GM12878 (cell line): ENCODE measurements around the gene GCSAM. TPM values are rescaled to one million over a fixed set of nuclear protein-coding genes. Genes with fewer than 3 reads are reported as not detected.

ENCODE experiments used
- ASH2L ChIP-seq: fragments of 300-600, 200-600 bp; sonication (generic); IDR thresholded peaks from 2 replicates; pipeline ENCODE4 v1.6.1; 2017; ENCODE audit warnings: low read depth, mild to moderate bottlenecking, borderline replicate concordance
- BCLAF1 ChIP-seq: fragments of 450-650 bp; IDR thresholded peaks from 2 replicates; pipeline ENCODE4 v1.6.1; 2017; ENCODE audit warnings: antibody characterized with exemption, mild to moderate bottlenecking, moderate library complexity
- CREB1 ChIP-seq: IDR thresholded peaks from 2 replicates; pipeline ENCODE4 v1.6.1; 2012; ENCODE audit warnings: low read depth, mild to moderate bottlenecking, inconsistent platforms
- E2F8 ChIP-seq: fragments of 450-650 bp; IDR thresholded peaks from 2 replicates; pipeline ENCODE4 v1.6.1; 2018; ENCODE audit warnings: mild to moderate bottlenecking, low read depth, moderate library complexity; ENCODE audit not compliant: partially characterized antibody
- GABPA ChIP-seq: IDR thresholded peaks from 2 replicates; pipeline ENCODE4 v1.6.1; 2014; ENCODE audit warnings: antibody characterized with exemption, low read depth, mild to moderate bottlenecking, inconsistent platforms
- IKZF1 ChIP-seq: fragments of 450-650 bp; conservative IDR thresholded peaks from 2 replicates; pipeline ENCODE4 v1.6.1; 2017; ENCODE audit warnings: antibody characterized with exemption, mild to moderate bottlenecking
- MTA2 ChIP-seq: fragments of 450-650 bp; IDR thresholded peaks from 2 replicates; pipeline ENCODE4 v1.6.1; 2016; ENCODE audit warnings: low read depth, mild to moderate bottlenecking, moderate library complexity
- NBN ChIP-seq: fragments of 450-650 bp; IDR thresholded peaks from 2 replicates; pipeline ENCODE4 v1.6.1; 2016
- NFIC ChIP-seq: IDR thresholded peaks from 2 replicates; pipeline ENCODE4 v1.6.1; 2012; ENCODE audit warnings: low read depth, mild to moderate bottlenecking, inconsistent platforms, low read length, moderate library complexity
- NFXL1 ChIP-seq: fragments of 450-650 bp; IDR thresholded peaks from 2 replicates; pipeline ENCODE4 v1.6.1; 2017; ENCODE audit warnings: antibody characterized with exemption, mild to moderate bottlenecking, borderline replicate concordance
- PBX3 ChIP-seq: IDR thresholded peaks from 2 replicates; pipeline ENCODE4 v1.6.1; 2011; ENCODE audit warnings: mild to moderate bottlenecking, low read depth, low read length, moderate library complexity; ENCODE audit not compliant: insufficient replicate concordance
- SMARCA5 ChIP-seq: fragments of 450-650 bp; IDR thresholded peaks from 2 replicates; pipeline ENCODE4 v1.6.1; 2017; ENCODE audit warnings: mild to moderate bottlenecking
- TCF12 ChIP-seq: IDR thresholded peaks from 2 replicates; pipeline ENCODE4 v1.6.1; 2011; ENCODE audit warnings: low read depth, mild to moderate bottlenecking, low read length
- ZNF384 ChIP-seq: IDR thresholded peaks from 2 replicates; pipeline ENCODE4 v1.6.1; 2012; ENCODE audit warnings: low read depth, mild to moderate bottlenecking, low read length, improper control_type of control experiment, borderline replicate concordance
- ZNF592 ChIP-seq: fragments of 450-650 bp; IDR thresholded peaks from 2 replicates; pipeline ENCODE4 v1.6.1; 2017; ENCODE audit warnings: mild to moderate bottlenecking, moderate library complexity
- polyA plus RNA-seq, 11 experiments: library from polyadenylated mRNA; depleted of rRNA in 4 of 11; unstranded in 6 of 11; stranded (reverse) in 5 of 11; fragments of >200 nt; fragmentation: Nextera tagmentation in 4 of 11; fragmentation: Illumina TruSeq in 1 of 11; extraction: Ambion mirVana in 4 of 11; extraction: Trizol in 1 of 11; gene quantifications; 1 replicate in 1 of 11; 2 replicates in 10 of 11; pipeline versions ENCODE4 v1.2.1 to v1.2.3, GENCODE V29; 2011 to 2016; ENCODE audit warnings: inconsistent platforms in 2 of 11, missing spikeins in 2 of 11, low read depth in 1 of 11
- total RNA-seq, 4 experiments: library from RNA; depleted of rRNA in 3 of 4; stranded (reverse); fragments of >200 nt in 3 of 4; fragmentation: Illumina TruSeq in 1 of 4; extraction: Trizol in 1 of 4; gene quantifications; 2 replicates each; pipeline versions ENCODE4 v1.2.1 to v1.2.3, GENCODE V29; 2013 to 2021

The GCSAM gene
- total and polyA plus RNA-seq, 10 of the 15 experiments (the other 5 are each of a cell fraction or from before 2014, with no cell fraction given) = 81.5 to 407 (median 107) TPM

- TF ChIP-seq BCLAF1 = no peak
- TF ChIP-seq E2F8 = no peak
- TF ChIP-seq GABPA = no peak
- 0 out of 2 replicates have a peak, but pooled peaks have one; percentile 11 for TF ChIP-seq CREB1
- TF ChIP-seq NFIC = 0 out of 2 replicates have a peak, but pooled peaks have one; percentile 25
- peak; percentile 70 for TF ChIP-seq ZNF592
- no peak for TF ChIP-seq TCF12
- TF ChIP-seq NBN = no peak
- TF ChIP-seq ZNF384 = no peak
- TF ChIP-seq SMARCA5 = peak; percentile 67; the same call in 1 of the 2 replicates
- TF ChIP-seq PBX3 = no peak
- TF ChIP-seq IKZF1 = peak; percentile 27; the same call in 1 of the 2 replicates
- no peak for TF ChIP-seq NFXL1
- peak; percentile 64; the same call in 1 of the 2 replicates for TF ChIP-seq MTA2
- TF ChIP-seq ASH2L = no peak
These were observed 21.2 kb downstream of the GCSAM start (continued) for GRCh38 chr3:112111785-112112402.
